ENCODE measurements around the gene GPR148.

GPR148 gene

GRCh38 chr2:130769343-130769907 is 40.6 kb downstream of the GPR148 start:
- DNase-seq (ENCODE audit: low read depth in 2 of 2): no peak

GRCh38 chr2:130776550-130776949 is 47.7 kb downstream of the GPR148 start:
- no peak for DNase-seq (ENCODE audit: low read depth in 2 of 2)

GRCh38 chr2:130778781-130779180 is 49.9 kb downstream of the GPR148 start:
- DNase-seq (ENCODE audit: low read depth in 2 of 2): no peak

Data from stimulated activated CD8-positive, alpha-beta memory T cell treated with anti-CD3 and anti-CD28 coated beads, Interleukin-15, amount 100 ng/mL, for 48 hours (primary cell).